Type B pancreatic cell (in vitro differentiated cells): ENCODE results near the gene MYO3B. TPM values are rescaled to one million over a fixed set of nuclear protein-coding genes. Genes with fewer than 3 reads are reported as not detected.

ENCODE experiments used
- DNase-seq: peaks from one replicate; pipeline ENCODE4 v3.0.0; 2021; ENCODE audit warnings: mixed read lengths; ENCODE audit not compliant: unreplicated experiment; ENCODE audit errors: extremely low spot score
- H3K27ac Mint-ChIP-seq: 2 replicates; pipeline ENCODE4 v1.8.0; 2021; ENCODE audit warnings: mild to moderate bottlenecking, mixed read lengths
- H3K27me3 Mint-ChIP-seq: 2 replicates; pipeline ENCODE4 v1.8.0; 2021; ENCODE audit warnings: mixed read lengths
- H3K36me3 Mint-ChIP-seq: 2 replicates; pipeline ENCODE4 v1.8.0; 2021; ENCODE audit warnings: mixed read lengths
- H3K4me1 Mint-ChIP-seq: one replicate; pipeline ENCODE4 v1.8.0; 2021; ENCODE audit warnings: mixed read lengths; ENCODE audit not compliant: unreplicated experiment
- H3K4me3 Mint-ChIP-seq: 2 replicates; pipeline ENCODE4 v1.8.0; 2021; ENCODE audit warnings: mild to moderate bottlenecking, mixed read lengths
- H3K9me3 Mint-ChIP-seq: 2 replicates; pipeline ENCODE4 v1.8.0; 2021; ENCODE audit warnings: mixed read lengths
- total RNA-seq: library from RNA; stranded (reverse); gene quantifications from 2 replicates; pipeline ENCODE4 v1.2.1, GENCODE V29; 2021; ENCODE audit warnings: low replicate concordance
- TF ChIP-seq, protein P1 (sequence below): fragments of 200-600 bp; sonication (generic); conservative IDR thresholded peaks from 2 replicates; pipeline ENCODE4 v1.5.0; 2021; ENCODE audit warnings: antibody characterized with exemption, mild to moderate bottlenecking

Gene MYO3B
- total RNA-seq, 1 donor from 2014 or later, result 0.46 TPM

DNA sequence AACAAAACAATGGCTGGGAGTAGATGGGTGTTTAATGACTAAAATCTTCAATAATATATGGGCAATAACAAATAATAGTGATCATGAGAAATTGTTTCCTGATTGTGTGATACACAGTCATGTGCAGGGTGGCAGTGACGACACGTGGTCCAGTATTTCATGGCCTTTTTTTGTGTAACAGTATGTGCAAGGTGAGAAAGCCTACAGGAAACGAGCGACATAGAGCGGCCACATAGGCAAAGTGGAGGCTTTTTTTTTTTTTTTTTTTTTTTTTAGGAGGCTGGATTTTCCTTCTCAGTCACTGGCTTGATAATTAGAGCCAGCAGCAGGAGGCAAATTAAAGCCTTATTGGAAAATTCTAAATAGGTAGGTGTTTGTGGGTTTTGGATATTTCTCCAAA is 123.7 kb downstream of the MYO3B start:
- TF ChIP-seq, protein P1, sequence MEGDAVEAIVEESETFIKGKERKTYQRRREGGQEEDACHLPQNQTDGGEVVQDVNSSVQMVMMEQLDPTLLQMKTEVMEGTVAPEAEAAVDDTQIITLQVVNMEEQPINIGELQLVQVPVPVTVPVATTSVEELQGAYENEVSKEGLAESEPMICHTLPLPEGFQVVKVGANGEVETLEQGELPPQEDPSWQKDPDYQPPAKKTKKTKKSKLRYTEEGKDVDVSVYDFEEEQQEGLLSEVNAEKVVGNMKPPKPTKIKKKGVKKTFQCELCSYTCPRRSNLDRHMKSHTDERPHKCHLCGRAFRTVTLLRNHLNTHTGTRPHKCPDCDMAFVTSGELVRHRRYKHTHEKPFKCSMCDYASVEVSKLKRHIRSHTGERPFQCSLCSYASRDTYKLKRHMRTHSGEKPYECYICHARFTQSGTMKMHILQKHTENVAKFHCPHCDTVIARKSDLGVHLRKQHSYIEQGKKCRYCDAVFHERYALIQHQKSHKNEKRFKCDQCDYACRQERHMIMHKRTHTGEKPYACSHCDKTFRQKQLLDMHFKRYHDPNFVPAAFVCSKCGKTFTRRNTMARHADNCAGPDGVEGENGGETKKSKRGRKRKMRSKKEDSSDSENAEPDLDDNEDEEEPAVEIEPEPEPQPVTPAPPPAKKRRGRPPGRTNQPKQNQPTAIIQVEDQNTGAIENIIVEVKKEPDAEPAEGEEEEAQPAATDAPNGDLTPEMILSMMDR, result no peak
- Mint-ChIP-seq H3K4me1 (no peaks in the 10 kb centered on the region), H3K36me3 (no peaks in the 10 kb centered on the region), H3K27me3 (peaks cover 4% of the 10 kb centered on the region), H3K27ac (no peak overlapping the region), H3K9me3 (no peaks in the 10 kb centered on the region), H3K4me3 (no peak overlapping the region)
- DNase-seq, result no peak

DNA sequence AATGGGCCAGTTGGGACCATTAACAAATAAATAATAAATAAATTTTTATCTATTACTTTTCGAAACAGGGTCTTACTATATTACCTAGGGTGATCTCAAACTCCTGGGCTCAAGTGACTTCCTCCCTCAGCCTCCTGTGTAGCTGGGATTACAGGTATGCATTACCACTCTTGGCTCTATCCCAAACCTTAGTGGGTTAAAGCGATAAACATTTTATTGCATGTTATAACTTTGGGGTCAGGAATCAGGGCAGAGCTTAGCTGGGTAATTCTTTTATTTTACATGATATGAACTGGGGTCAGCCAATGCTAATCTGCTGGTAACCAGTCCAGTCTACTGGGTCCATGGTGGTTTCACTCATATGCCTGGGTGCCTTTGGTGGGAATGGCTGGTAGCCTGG is 127.8 kb downstream of the MYO3B start:
- Mint-ChIP-seq H3K4me3 (no peak overlapping the region), H3K36me3 (no peaks in the 10 kb centered on the region), H3K27me3 (peaks cover 4% of the 10 kb centered on the region), H3K4me1 (peaks cover 8% of the 10 kb centered on the region), H3K27ac (no peak overlapping the region), H3K9me3 (no peaks in the 10 kb centered on the region)
- no peak for DNase-seq
- TF ChIP-seq, protein P1, result no peak

DNA sequence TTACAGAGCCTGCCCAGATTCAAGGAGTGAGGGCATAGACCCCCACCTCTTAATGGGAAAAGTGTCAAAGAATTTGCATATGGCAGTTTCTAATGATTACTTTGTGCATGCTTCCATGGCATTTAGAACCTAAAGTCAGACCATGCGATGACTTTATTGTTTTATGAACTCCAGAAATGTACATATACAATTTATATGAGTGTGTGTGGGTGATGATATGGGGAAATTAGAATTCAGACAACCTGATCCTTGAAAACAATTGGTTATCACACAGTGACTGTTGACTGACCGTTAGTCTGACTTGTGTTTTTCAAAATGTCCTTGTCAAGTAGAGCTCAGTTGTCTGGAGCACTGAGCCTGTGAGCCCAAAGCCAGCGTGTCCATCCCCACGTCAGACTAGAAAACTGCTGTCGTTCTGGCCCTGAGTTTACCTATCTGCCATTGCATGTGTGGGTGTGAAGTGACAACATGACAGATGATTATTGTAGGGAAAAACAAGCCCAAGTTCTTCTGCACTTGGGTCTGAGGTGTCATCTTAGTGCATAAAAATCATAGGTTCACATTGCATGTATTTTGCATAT is 128.4 kb downstream of the MYO3B start:
- no peak overlapping the region for H3K4me3 Mint-ChIP-seq
- H3K27ac Mint-ChIP-seq, result no peak overlapping the region
- H3K4me1 Mint-ChIP-seq, result peaks cover 8% of the 10 kb centered on the region
- TF ChIP-seq, protein P1, result no peak
- DNase-seq, result no peak
- H3K36me3 Mint-ChIP-seq, result no peaks in the 10 kb centered on the region
- H3K27me3 Mint-ChIP-seq, result peaks cover 4% of the 10 kb centered on the region
- no peaks in the 10 kb centered on the region for H3K9me3 Mint-ChIP-seq

DNA sequence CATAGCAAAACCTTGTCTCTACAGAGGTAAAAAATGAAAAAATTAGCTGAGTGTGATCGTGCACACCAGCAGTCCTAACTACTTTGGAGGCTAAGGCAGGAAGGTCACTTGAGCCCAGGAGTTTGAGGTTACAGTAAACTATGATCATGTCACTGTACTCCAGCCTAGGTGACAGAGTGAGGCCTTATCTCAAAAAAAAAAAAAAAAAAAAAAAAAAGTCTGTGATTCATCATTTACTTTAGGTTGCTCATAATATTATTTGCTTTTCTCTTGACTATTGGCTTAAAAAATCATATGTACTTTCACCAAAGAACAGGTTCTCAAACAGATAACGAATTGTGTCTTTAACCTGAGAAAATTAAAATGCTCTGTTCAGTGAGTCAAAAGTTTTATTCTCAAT is 129.1 kb downstream of the MYO3B start:
- TF ChIP-seq, protein P1, result no peak
- H3K4me3 Mint-ChIP-seq, result no peak overlapping the region
- H3K4me1 Mint-ChIP-seq, result peaks cover 8% of the 10 kb centered on the region
- no peaks in the 10 kb centered on the region for H3K36me3 Mint-ChIP-seq
- peaks cover 4% of the 10 kb centered on the region for H3K27me3 Mint-ChIP-seq
- no peak for DNase-seq
- H3K27ac Mint-ChIP-seq, result peak overlapping the region; percentile 42
- no peaks in the 10 kb centered on the region for H3K9me3 Mint-ChIP-seq

DNA sequence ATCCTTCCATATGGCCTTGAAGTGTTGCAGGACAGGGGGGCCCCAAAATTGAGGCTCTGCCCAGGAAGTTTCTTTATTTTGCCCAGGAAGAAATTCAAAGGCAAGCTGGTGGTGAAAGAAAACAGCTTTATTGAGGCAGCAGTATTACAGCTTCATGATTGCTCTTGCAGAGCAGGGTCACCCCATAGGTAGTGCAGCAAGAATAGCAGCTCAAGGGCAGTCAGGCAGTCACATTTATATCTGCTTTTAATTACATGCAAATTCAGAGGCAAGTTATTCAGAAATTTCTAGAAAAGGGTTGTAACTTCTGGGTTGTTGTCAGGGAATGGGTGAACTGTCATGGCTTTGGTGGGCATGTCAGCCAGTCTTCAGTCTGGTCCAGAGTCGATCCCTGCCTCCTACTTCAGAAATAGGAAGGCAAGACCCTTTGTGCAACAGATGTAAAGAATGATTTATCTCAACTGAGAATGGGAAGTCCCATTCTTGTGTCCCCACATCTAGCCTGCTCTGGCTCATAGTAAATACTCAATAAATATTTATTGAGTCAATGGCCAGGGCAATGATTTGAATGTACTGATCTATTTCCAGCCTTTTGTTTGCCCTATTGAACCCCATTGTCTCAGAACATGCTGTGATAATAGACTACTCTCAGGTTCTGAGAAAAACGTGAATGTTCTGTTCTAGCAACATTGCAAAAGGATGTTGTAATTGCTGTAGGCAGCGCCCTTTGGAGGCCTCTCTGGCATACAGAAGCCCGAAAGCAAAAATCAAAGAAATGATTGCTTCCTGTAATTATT is 129.8 kb downstream of the MYO3B start:
- H3K27ac Mint-ChIP-seq, result peak overlapping the region; percentile 64
- no peaks in the 10 kb centered on the region for H3K9me3 Mint-ChIP-seq
- peaks cover 11% of the 10 kb centered on the region for H3K4me1 Mint-ChIP-seq
- H3K27me3 Mint-ChIP-seq, result no peaks in the 10 kb centered on the region
- DNase-seq, result no peak
- no peak overlapping the region for H3K4me3 Mint-ChIP-seq
- H3K36me3 Mint-ChIP-seq, result no peaks in the 10 kb centered on the region
- TF ChIP-seq, protein P1, result no peak
